Trophoblast cell (in vitro differentiated cells and primary cell): Measurements from ENCODE around the gene DISC1.

ENCODE experiments used
- DNase-seq, 2 donors: peaks; one replicate each; pipeline ENCODE4 v3.0.0-alpha.2; 2016
- H2AFZ ChIP-seq: 2 replicates; pipeline ENCODE4 v1.6.1; 2013; ENCODE audit warnings: low read length, moderate library complexity, mild to moderate bottlenecking; ENCODE audit not compliant: insufficient read depth, poor library complexity
- H2AK5ac ChIP-seq: 2 replicates; pipeline ENCODE4 v1.6.1; 2013; ENCODE audit warnings: mild to moderate bottlenecking, low read length
- H2BK120ac ChIP-seq: 2 replicates; pipeline ENCODE4 v1.6.1; 2013; ENCODE audit warnings: low read length, mild to moderate bottlenecking, moderate library complexity; ENCODE audit not compliant: insufficient read depth, poor library complexity
- H2BK12ac ChIP-seq: 2 replicates; pipeline ENCODE4 v1.6.1; 2013; ENCODE audit warnings: mild to moderate bottlenecking, low read length, moderate library complexity
- H2BK5ac ChIP-seq: 2 replicates; pipeline ENCODE4 v1.6.1; 2013; ENCODE audit warnings: low read length, low read depth, moderate library complexity, mild to moderate bottlenecking; ENCODE audit not compliant: poor library complexity
- H3K14ac ChIP-seq: 2 replicates; pipeline ENCODE4 v1.6.1; 2013; ENCODE audit warnings: mild to moderate bottlenecking, low read length
- H3K18ac ChIP-seq: 2 replicates; pipeline ENCODE4 v1.6.1; 2013; ENCODE audit warnings: mild to moderate bottlenecking, low read length
- H3K23ac ChIP-seq: 2 replicates; pipeline ENCODE4 v1.6.1; 2013; ENCODE audit warnings: low read length
- H3K27ac ChIP-seq: 2 replicates; pipeline ENCODE4 v1.5.1; 2013; ENCODE audit warnings: low read depth, mild to moderate bottlenecking, inconsistent platforms, low read length, moderate library complexity
- H3K27me3 ChIP-seq: 2 replicates; pipeline ENCODE4 v1.6.1; 2013; ENCODE audit warnings: inconsistent platforms, mild to moderate bottlenecking, low read length, moderate library complexity; ENCODE audit not compliant: insufficient read depth
- H3K36me3 ChIP-seq, 2 experiments: 1 replicate in 1 of 2; 2 replicates in 1 of 2; pipeline ENCODE4 v1.6.1; 2013; ENCODE audit warnings: low read length in 2 of 2, mild to moderate bottlenecking in 2 of 2, moderate library complexity in 1 of 2; ENCODE audit not compliant: insufficient read depth in 2 of 2, control insufficient read depth in 1 of 2
- H3K4ac ChIP-seq: 2 replicates; pipeline ENCODE4 v1.6.1; 2013; ENCODE audit warnings: low read depth, mild to moderate bottlenecking, low read length, moderate library complexity
- H3K4me1 ChIP-seq, 2 experiments: 1 replicate in 1 of 2; 2 replicates in 1 of 2; pipeline ENCODE4 v1.6.1; 2013; ENCODE audit warnings: low read length in 2 of 2, mild to moderate bottlenecking in 2 of 2, moderate library complexity in 1 of 2; ENCODE audit not compliant: insufficient read depth in 2 of 2, control insufficient read depth in 1 of 2
- H3K4me2 ChIP-seq: 2 replicates; pipeline ENCODE4 v1.6.1; 2013; ENCODE audit warnings: inconsistent platforms, mild to moderate bottlenecking, low read length, moderate library complexity
- H3K4me3 ChIP-seq: 2 replicates; pipeline ENCODE4 v1.5.1; 2013; ENCODE audit warnings: mild to moderate bottlenecking, low read depth, low read length, inconsistent platforms
- H3K79me1 ChIP-seq: one replicate; pipeline ENCODE4 v1.6.1; 2013; ENCODE audit warnings: low read length
- H3K79me2 ChIP-seq: 2 replicates; pipeline ENCODE4 v1.6.1; 2013; ENCODE audit warnings: low read length, mild to moderate bottlenecking; ENCODE audit not compliant: control insufficient read depth, insufficient read depth, poor library complexity
- H3K9ac ChIP-seq: 2 replicates; pipeline ENCODE4 v1.6.1; 2013; ENCODE audit warnings: mild to moderate bottlenecking, low read length
- H3K9me3 ChIP-seq: 2 replicates; pipeline ENCODE4 v1.6.1; 2013; ENCODE audit warnings: low read depth, mild to moderate bottlenecking, control low read depth, inconsistent platforms, low read length; ENCODE audit not compliant: insufficient read depth
- H4K12ac ChIP-seq: 2 replicates; pipeline ENCODE4 v1.6.1; 2013; ENCODE audit warnings: low read depth, mild to moderate bottlenecking, low read length, moderate library complexity
- H4K8ac ChIP-seq: 2 replicates; pipeline ENCODE4 v1.6.1; 2013; ENCODE audit warnings: low read depth, mild to moderate bottlenecking, low read length, moderate library complexity
- H4K91ac ChIP-seq: one replicate; pipeline ENCODE4 v1.6.1; 2013; ENCODE audit warnings: low read depth, mild to moderate bottlenecking, low read length, moderate library complexity
- whole genome bisulfite sequencing: extraction: QIAGEN DNeasy Blood & Tissue Kit; methylation state at CpG from one replicate; pipeline ENCODE4 v1.1.7; 2013; ENCODE audit warnings: missing lambda C conversion rate; ENCODE audit not compliant: insufficient read length, insufficient coverage; ENCODE audit errors: extremely low coverage; 5-methylcytosine and 5-hydroxymethylcytosine counted together

The DISC1 gene

GRCh38 chr1:231743966-231744365 lies 117.4 kb downstream of the DISC1 start:
- H4K91ac ChIP-seq, result no peak overlapping the region
- no peaks in the 10 kb centered on the region for H3K36me3 ChIP-seq
- H3K9ac ChIP-seq, result no peak overlapping the region
- H4K12ac ChIP-seq, result no peak overlapping the region
- H3K4me2 ChIP-seq, result no peak overlapping the region
- no peaks in the 10 kb centered on the region for H3K79me1 ChIP-seq
- H3K18ac ChIP-seq, result no peak overlapping the region
- no peak overlapping the region for H2BK120ac ChIP-seq
- no peaks in the 10 kb centered on the region for H3K4me1 ChIP-seq
- DNase-seq, result no peak
- H3K27ac ChIP-seq, result no peak overlapping the region
- no peaks in the 10 kb centered on the region for H3K9me3 ChIP-seq
- no peak overlapping the region for H3K4me3 ChIP-seq
- no peaks in the 10 kb centered on the region for H3K27me3 ChIP-seq
- H2AFZ ChIP-seq, result no peak overlapping the region
- no CpG with 5 or more reads among the region's 4 CpGs for WGBS
- H3K23ac ChIP-seq, result no peak overlapping the region
- no peak overlapping the region for H2AK5ac ChIP-seq
- H3K4ac ChIP-seq, result no peak overlapping the region
- no peaks in the 10 kb centered on the region for H3K79me2 ChIP-seq
- no peak overlapping the region for H4K8ac ChIP-seq
- H2BK5ac ChIP-seq, result no peak overlapping the region
- H3K14ac ChIP-seq, result no peak overlapping the region
- no peak overlapping the region for H2BK12ac ChIP-seq

DNA sequence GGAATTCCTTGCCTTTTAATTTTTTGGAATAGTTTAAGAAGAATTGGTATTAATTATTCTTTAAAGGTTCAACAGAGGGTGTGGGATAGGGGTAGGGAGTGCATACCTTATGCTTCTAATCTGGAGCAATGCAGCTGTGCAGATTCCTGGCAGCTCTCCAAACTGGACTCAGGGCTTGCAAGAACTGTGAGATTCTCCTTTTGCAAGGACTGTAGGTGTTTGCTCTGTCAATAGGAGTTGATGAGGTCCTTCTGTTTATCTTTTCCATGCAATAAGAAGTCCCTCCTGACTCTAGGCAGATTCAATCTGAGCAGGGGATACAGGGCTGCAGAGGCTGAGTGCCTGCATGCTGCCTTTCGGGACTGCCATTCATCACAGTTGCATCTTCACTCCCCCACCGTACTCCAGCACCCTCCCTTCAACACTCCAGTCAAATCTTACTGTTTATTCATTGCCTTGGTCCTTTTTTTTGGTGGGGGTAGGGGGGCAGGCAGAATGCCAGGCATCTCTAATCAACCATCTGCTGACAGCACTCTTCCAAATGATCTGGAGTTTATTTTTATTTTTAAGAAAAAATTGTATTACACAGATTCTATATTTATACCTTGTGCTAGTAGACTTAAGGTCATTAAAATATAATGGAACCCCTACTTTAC lies 122.3 kb downstream of the DISC1 start:
- no peak overlapping the region for H2AK5ac ChIP-seq
- no peak overlapping the region for H4K12ac ChIP-seq
- H2AFZ ChIP-seq, result no peak overlapping the region
- H4K91ac ChIP-seq, result no peak overlapping the region
- H3K23ac ChIP-seq, result no peak overlapping the region
- no peaks in the 10 kb centered on the region for H3K4me1 ChIP-seq
- H3K4me2 ChIP-seq, result no peak overlapping the region
- DNase-seq, result peak in 1 of 2 donors; percentile 19
- no peak overlapping the region for H2BK120ac ChIP-seq
- no peak overlapping the region for H3K14ac ChIP-seq
- WGBS, result no CpG with 5 or more reads among the region's 2 CpGs
- no peak overlapping the region for H4K8ac ChIP-seq
- H3K4ac ChIP-seq, result no peak overlapping the region
- no peaks in the 10 kb centered on the region for H3K79me1 ChIP-seq
- H3K27me3 ChIP-seq, result no peaks in the 10 kb centered on the region
- no peak overlapping the region for H3K18ac ChIP-seq
- H2BK12ac ChIP-seq, result no peak overlapping the region
- H3K36me3 ChIP-seq, result peaks cover 3 to 5% of the 10 kb centered on the region in 2 experiments
- peaks cover 6% of the 10 kb centered on the region for H3K9me3 ChIP-seq
- H2BK5ac ChIP-seq, result no peak overlapping the region
- no peak overlapping the region for H3K9ac ChIP-seq
- H3K4me3 ChIP-seq, result no peak overlapping the region
- H3K27ac ChIP-seq, result no peak overlapping the region
- H3K79me2 ChIP-seq, result no peaks in the 10 kb centered on the region

DNA sequence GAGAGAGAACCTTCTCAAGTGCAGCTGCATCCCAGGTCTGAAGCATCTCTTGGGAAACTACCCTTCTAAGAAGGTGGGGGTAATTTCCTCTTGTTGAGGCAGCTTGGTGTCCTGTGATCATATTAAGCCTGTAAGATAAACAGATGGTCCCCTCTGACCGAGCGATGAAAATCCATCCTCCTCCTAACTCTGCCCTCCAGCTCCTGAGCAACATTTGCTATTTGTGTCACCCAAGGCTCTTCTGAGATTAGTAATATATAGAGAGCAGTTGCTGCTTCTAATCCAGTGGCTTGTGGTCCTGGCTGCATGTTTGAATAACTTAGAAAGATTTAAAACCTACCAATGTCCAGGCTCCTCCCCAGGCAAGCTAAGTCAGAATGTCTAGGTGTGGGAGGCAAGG lies 123.7 kb downstream of the DISC1 start:
- H2AFZ ChIP-seq, result no peak overlapping the region
- no peak overlapping the region for H2BK120ac ChIP-seq
- H3K27ac ChIP-seq, result no peak overlapping the region
- no peak overlapping the region for H2BK12ac ChIP-seq
- H3K4me2 ChIP-seq, result no peak overlapping the region
- no peak overlapping the region for H3K9ac ChIP-seq
- H2BK5ac ChIP-seq, result no peak overlapping the region
- no peak overlapping the region for H4K91ac ChIP-seq
- H3K4me3 ChIP-seq, result no peak overlapping the region
- no peak overlapping the region for H4K8ac ChIP-seq
- no peak for DNase-seq
- H3K79me2 ChIP-seq, result no peaks in the 10 kb centered on the region
- H3K9me3 ChIP-seq, result peaks cover 6% of the 10 kb centered on the region
- no peaks in the 10 kb centered on the region for H3K4me1 ChIP-seq
- H3K27me3 ChIP-seq, result no peaks in the 10 kb centered on the region
- H4K12ac ChIP-seq, result no peak overlapping the region
- no peak overlapping the region for H3K18ac ChIP-seq
- no peak overlapping the region for H3K23ac ChIP-seq
- H3K79me1 ChIP-seq, result no peaks in the 10 kb centered on the region
- no peak overlapping the region for H3K4ac ChIP-seq
- WGBS, result no CpG with 5 or more reads among the region's 2 CpGs
- no peak overlapping the region for H3K14ac ChIP-seq
- H3K36me3 ChIP-seq, result peaks cover 3 to 5% of the 10 kb centered on the region in 2 experiments
- H2AK5ac ChIP-seq, result no peak overlapping the region

- Histone ChIP-seq H3K9me3 (peaks cover 6% of the 10 kb centered on the region), H4K12ac (no peak overlapping the region), H3K14ac (no peak overlapping the region), H3K27me3 (no peaks in the 10 kb centered on the region), H3K23ac (no peak overlapping the region), H2BK5ac (no peak overlapping the region), H2AK5ac (no peak overlapping the region), H2AFZ (no peak overlapping the region), H3K79me1 (no peaks in the 10 kb centered on the region), H3K4me2 (no peak overlapping the region), H3K36me3 (peaks cover 3 to 5% of the 10 kb centered on the region in 2 experiments), H3K4me3 (no peak overlapping the region), H3K4ac (no peak overlapping the region), H3K4me1 (no peaks in the 10 kb centered on the region), H3K9ac (no peak overlapping the region), H3K79me2 (no peaks in the 10 kb centered on the region), H4K8ac (no peak overlapping the region), H3K27ac (no peak overlapping the region), H2BK12ac (no peak overlapping the region), H4K91ac (no peak overlapping the region), H3K18ac (no peak overlapping the region), H2BK120ac (no peak overlapping the region)
- no peak for DNase-seq
- no CpG with 5 or more reads among the region's 3 CpGs for WGBS
Observed at GRCh38 chr1:231750818-231751362, 124.3 kb downstream of the DISC1 start.
